Natural killer cell (primary cell): Measurements from ENCODE around the gene C3. TPM values are rescaled to one million over a fixed set of nuclear protein-coding genes. Genes with fewer than 3 reads are reported as not detected.

Source experiments
- ATAC-seq, 3 donors: fragments of 150-1000 bp in 2 of 3; fragments of 200-7000 bp in 1 of 3; cut with Tn5 transposase; 1 replicate in 1 of 3; 2 replicates in 2 of 3; pipeline ENCODE4 v1.10.0; 2021; ENCODE audit warnings: mild to moderate bottlenecking in 2 of 3, moderate library complexity in 2 of 3
- DNase-seq, 2 donors: peaks; one replicate each; pipeline versions ENCODE4 v3.0.0 to v3.0.0-alpha.2; 2013 to 2021; ENCODE audit warnings: mixed read lengths in 1 of 2
- H3K27ac ChIP-seq: one replicate; pipeline ENCODE4 v1.5.1; 2013; ENCODE audit warnings: mild to moderate bottlenecking, low read length
- H3K27me3 ChIP-seq: one replicate; pipeline ENCODE4 v1.6.1; 2013; ENCODE audit warnings: low read length; ENCODE audit not compliant: control insufficient read depth, insufficient read depth
- H3K36me3 ChIP-seq: one replicate; pipeline ENCODE4 v1.6.1; 2013; ENCODE audit warnings: low read length; ENCODE audit not compliant: control insufficient read depth, insufficient read depth
- H3K4me1 ChIP-seq: one replicate; pipeline ENCODE4 v1.6.1; 2013; ENCODE audit warnings: low read length; ENCODE audit not compliant: control insufficient read depth, insufficient read depth
- H3K4me3 ChIP-seq: one replicate; pipeline ENCODE4 v1.5.1; 2013; ENCODE audit warnings: low read length
- H3K9me3 ChIP-seq: one replicate; pipeline ENCODE4 v1.6.1; 2013; ENCODE audit warnings: low read length; ENCODE audit not compliant: control insufficient read depth, insufficient read depth
- H3K27ac Mint-ChIP-seq, 2 donors: one replicate each; pipeline ENCODE4 v1.8.0; 2022; ENCODE audit warnings: mild to moderate bottlenecking in 2 of 2, mixed read lengths in 2 of 2, moderate library complexity in 1 of 2
- H3K27me3 Mint-ChIP-seq, 2 donors: one replicate each; pipeline ENCODE4 v1.8.0; 2022; ENCODE audit warnings: low read depth in 2 of 2, mixed read lengths in 2 of 2
- H3K36me3 Mint-ChIP-seq: one replicate; pipeline ENCODE4 v1.8.0; 2022; ENCODE audit warnings: mixed read lengths
- H3K4me1 Mint-ChIP-seq, 2 donors: one replicate each; pipeline ENCODE4 v1.8.0; 2022; ENCODE audit warnings: mixed read lengths in 2 of 2
- H3K4me3 Mint-ChIP-seq: one replicate; pipeline ENCODE4 v1.8.0; 2022; ENCODE audit warnings: mild to moderate bottlenecking, moderate library complexity, mixed read lengths
- H3K9me3 Mint-ChIP-seq, 2 donors: one replicate each; pipeline ENCODE4 v1.8.0; 2022; ENCODE audit warnings: mixed read lengths in 2 of 2
- CTCF ChIP-seq: fragments of 200-600 bp; IDR thresholded peaks from one replicate; pipeline ENCODE4 v1.8.0; 2022; ENCODE audit warnings: antibody characterized with exemption
- WGBS: methylation state at CpG from one replicate; pipeline ENCODE4 v1.1.7; 2013; ENCODE audit warnings: missing lambda C conversion rate; ENCODE audit not compliant: insufficient coverage; 5-methylcytosine and 5-hydroxymethylcytosine counted together
- intact Hi-C: fragments of 100-400 bp; cut with micrococcal nuclease; formaldehyde crosslinking; loops from one replicate; pipeline ENCODE4 v1.14.2; 2022
- total RNA-seq, 4 donors: library from RNA; stranded (reverse); fragments of 120-200 nt in 1 of 4; gene quantifications; one replicate each; pipeline versions ENCODE4 v1.2.3 to v1.2.4, GENCODE V29; 2013 to 2022

The C3 gene
- total RNA-seq: 1 to 10 TPM in 1 of 3 donors, under 1 TPM in 1, not detected in 1; 0.38 to 5.5 TPM
- 1.8 TPM for total RNA-seq (2013)

GRCh38 chr19:6720369-6721137 lies at the start of gene C3:
TSS of gene C3 (minus strand) at chr19:6720650. CDS start at chr19:6720589, 61 bp downstream.
- DNase-seq (peak in 1 of 2 donors; percentile 18), ATAC-seq (peak in 1 of 3 donors; percentile 19)
- Mint-ChIP-seq H3K27ac (peak within 1 kb of the TSS in 1 of 2 donors; percentile 9), H3K9me3 (no peaks in the 10 kb centered on the region), H3K36me3 (no peaks in the 10 kb centered on the region), H3K4me1 (peaks cover 25 to 31% of the 10 kb centered on the region in 2 donors), H3K4me3 (no peak within 1 kb of the TSS), H3K27me3 (peaks cover 0 to 9% of the 10 kb centered on the region in 2 donors)
- Histone ChIP-seq H3K4me1 (peaks cover 21% of the 10 kb centered on the region), H3K36me3 (no peaks in the 10 kb centered on the region), H3K9me3 (no peaks in the 10 kb centered on the region), H3K27ac (no peak within 1 kb of the TSS), H3K4me3 (no peak within 1 kb of the TSS), H3K27me3 (no peaks in the 10 kb centered on the region)
- intact Hi-C loops: no loop called here
- 93% methylated on average over 3 of the region's 4 CpGs for WGBS
- no peak for TF ChIP-seq CTCF

GRCh38 chr19:6769006-6769619 lies 48.7 kb upstream of the C3 start:
- Histone ChIP-seq H3K36me3 (no peaks in the 10 kb centered on the region), H3K27ac (peak overlapping the region; percentile 96), H3K9me3 (no peaks in the 10 kb centered on the region), H3K27me3 (no peaks in the 10 kb centered on the region), H3K4me3 (no peak overlapping the region), H3K4me1 (peaks cover 51% of the 10 kb centered on the region)
- H3K9me3 Mint-ChIP-seq: peaks cover 0 to 3% of the 10 kb centered on the region in 2 donors
- peak overlapping the region; percentile 49 for H3K4me3 Mint-ChIP-seq
- no peak for TF ChIP-seq CTCF
- no peaks in the 10 kb centered on the region for H3K27me3 Mint-ChIP-seq
- intact Hi-C loops: no loop called here
- 83% methylated on average over 10 of the region's 11 CpGs for WGBS
- H3K27ac Mint-ChIP-seq: peak overlapping the region; percentile 85 to 96
- no peaks in the 10 kb centered on the region for H3K36me3 Mint-ChIP-seq
- ATAC-seq (no peak), DNase-seq (peak in 1 of 2 donors; percentile 55)
- peaks cover 34 to 54% of the 10 kb centered on the region in 2 donors for H3K4me1 Mint-ChIP-seq

- intact Hi-C loops: no loop called here
- no peak for TF ChIP-seq CTCF
- no peaks in the 10 kb centered on the region for H3K27me3 ChIP-seq
- WGBS: 42% methylated on average over 8 of the region's 8 CpGs
- H3K9me3 ChIP-seq: no peaks in the 10 kb centered on the region
- no peak for ATAC-seq
- Mint-ChIP-seq H3K4me3 (peak overlapping the region; percentile 90), H3K9me3 (peaks cover 0 to 3% of the 10 kb centered on the region in 2 donors), H3K36me3 (no peaks in the 10 kb centered on the region), H3K27me3 (no peaks in the 10 kb centered on the region), H3K4me1 (peaks cover 34 to 47% of the 10 kb centered on the region in 2 donors), H3K27ac (peak overlapping the region; percentile 85 to 96)
- H3K4me3 ChIP-seq: peak overlapping the region; percentile 65
- peak overlapping the region; percentile 96 for H3K27ac ChIP-seq
- DNase-seq: peak in 1 of 2 donors; percentile 68
- H3K36me3 ChIP-seq: no peaks in the 10 kb centered on the region
- H3K4me1 ChIP-seq: peaks cover 43% of the 10 kb centered on the region
Observed at GRCh38 chr19:6768236-6768785, 47.9 kb upstream of the C3 start.
